Right renal cortex interstitium (tissue), 3 donors: ENCODE measurements around the gene CHAF1A. TPM values are rescaled to one million over a fixed set of nuclear protein-coding genes. Genes with fewer than 3 reads are reported as not detected.
A peak's percentile ranks its signal among the peaks of the same experiment; 100 is the strongest.

ENCODE experiments used
- DNase-seq, 3 donors: peaks; one replicate each; pipeline ENCODE4 v3.0.0-alpha.2; 2013; ENCODE audit warnings: low read depth in 3 of 3, low spot score in 2 of 3
- polyA plus RNA-seq, 3 donors: library from polyadenylated mRNA; unstranded; fragments of 120-200 nt; gene quantifications; one replicate each; pipeline ENCODE4 v1.2.1, GENCODE V29; 2013; ENCODE audit not compliant: insufficient read length in 3 of 3

CHAF1A gene
- polyA plus RNA-seq, 3 donors = 21.3 to 26.1 (median 21.3) TPM

- no peak for DNase-seq
These were observed 23.6 kb upstream of the CHAF1A start for GRCh38 chr19:4378886-4379285.

GRCh38 chr19:4379383-4380253 is 22.8 kb upstream of the CHAF1A start:
- no peak for DNase-seq

GRCh38 chr19:4380254-4380727 is 22.1 kb upstream of the CHAF1A start:
- no peak for DNase-seq

- no peak for DNase-seq
These were observed 17.0 kb upstream of the CHAF1A start for GRCh38 chr19:4385291-4386040.

GRCh38 chr19:4386041-4386782 is 16.2 kb upstream of the CHAF1A start:
- no peak for DNase-seq

GRCh38 chr19:4388337-4389063 is 13.9 kb upstream of the CHAF1A start:
- no peak for DNase-seq

- no peak for DNase-seq
These were observed 13.4 kb upstream of the CHAF1A start for GRCh38 chr19:4389064-4389375.

GRCh38 chr19:4389511-4390016 is 12.9 kb upstream of the CHAF1A start:
- DNase-seq = no peak

- no peak for DNase-seq
These were observed 12.3 kb upstream of the CHAF1A start for GRCh38 chr19:4390017-4390566.

GRCh38 chr19:4390567-4391305 is 11.7 kb upstream of the CHAF1A start:
- DNase-seq = no peak

- no peak for DNase-seq
These were observed 11.1 kb upstream of the CHAF1A start for GRCh38 chr19:4391306-4391693.

- no peak for DNase-seq
These were observed 10.5 kb upstream of the CHAF1A start for GRCh38 chr19:4391701-4392483.

GRCh38 chr19:4393947-4394590 is 8.4 kb upstream of the CHAF1A start:
- DNase-seq = no peak

- no peak for DNase-seq
These were observed 5.3 kb upstream of the CHAF1A start for GRCh38 chr19:4396949-4397783.

GRCh38 chr19:4399812-4400134 is 2.7 kb upstream of the CHAF1A start:
- DNase-seq = no peak

GRCh38 chr19:4400135-4400936 is 2.1 kb upstream of the CHAF1A start, which contains the start of gene SH3GL1:
Gene SH3GL1 (minus strand): TSS chr19:4400547. CDS start chr19:4400368, 179 bp downstream.
- peak; percentile 80 to 84 (median 80) for DNase-seq
